ENCODE measurements around the gene HAPLN3.

DNA sequence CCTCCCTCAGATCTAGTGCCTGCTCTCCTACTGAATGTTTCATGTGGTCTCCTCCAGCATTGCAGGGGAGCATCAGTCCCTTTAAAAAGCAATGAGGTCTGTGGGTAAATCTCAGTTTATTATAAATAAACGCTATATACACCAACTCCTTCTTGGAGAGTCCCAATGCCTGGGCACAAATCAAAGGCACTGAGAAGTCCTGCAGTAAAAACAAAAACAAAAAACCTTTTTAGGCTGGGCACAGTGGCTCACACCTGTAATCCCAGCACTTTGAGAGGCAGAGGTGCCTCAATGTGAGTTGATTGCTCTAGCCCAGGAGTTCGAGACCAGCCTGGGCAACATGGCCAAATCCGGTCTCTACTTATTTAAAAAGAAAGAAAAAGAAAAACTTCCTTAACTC is 47.1 kb downstream of the HAPLN3 start:
- no peak for TF ChIP-seq EZH2phosphoT487 (IDR thresholded peaks at IDR 0.05; ENCODE audit: borderline replicate concordance)
- TF ChIP-seq, protein P1, sequence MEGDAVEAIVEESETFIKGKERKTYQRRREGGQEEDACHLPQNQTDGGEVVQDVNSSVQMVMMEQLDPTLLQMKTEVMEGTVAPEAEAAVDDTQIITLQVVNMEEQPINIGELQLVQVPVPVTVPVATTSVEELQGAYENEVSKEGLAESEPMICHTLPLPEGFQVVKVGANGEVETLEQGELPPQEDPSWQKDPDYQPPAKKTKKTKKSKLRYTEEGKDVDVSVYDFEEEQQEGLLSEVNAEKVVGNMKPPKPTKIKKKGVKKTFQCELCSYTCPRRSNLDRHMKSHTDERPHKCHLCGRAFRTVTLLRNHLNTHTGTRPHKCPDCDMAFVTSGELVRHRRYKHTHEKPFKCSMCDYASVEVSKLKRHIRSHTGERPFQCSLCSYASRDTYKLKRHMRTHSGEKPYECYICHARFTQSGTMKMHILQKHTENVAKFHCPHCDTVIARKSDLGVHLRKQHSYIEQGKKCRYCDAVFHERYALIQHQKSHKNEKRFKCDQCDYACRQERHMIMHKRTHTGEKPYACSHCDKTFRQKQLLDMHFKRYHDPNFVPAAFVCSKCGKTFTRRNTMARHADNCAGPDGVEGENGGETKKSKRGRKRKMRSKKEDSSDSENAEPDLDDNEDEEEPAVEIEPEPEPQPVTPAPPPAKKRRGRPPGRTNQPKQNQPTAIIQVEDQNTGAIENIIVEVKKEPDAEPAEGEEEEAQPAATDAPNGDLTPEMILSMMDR (conservative IDR thresholded peaks at IDR 0.05; ENCODE audit: low read length) = no peak
